Measurements from ENCODE around the gene SIM1. TPM values are rescaled to one million over a fixed set of nuclear protein-coding genes. Genes with fewer than 3 reads are reported as not detected.

The SIM1 gene
- total RNA-seq, 1 donor from 2014 or later = not detected

DNA sequence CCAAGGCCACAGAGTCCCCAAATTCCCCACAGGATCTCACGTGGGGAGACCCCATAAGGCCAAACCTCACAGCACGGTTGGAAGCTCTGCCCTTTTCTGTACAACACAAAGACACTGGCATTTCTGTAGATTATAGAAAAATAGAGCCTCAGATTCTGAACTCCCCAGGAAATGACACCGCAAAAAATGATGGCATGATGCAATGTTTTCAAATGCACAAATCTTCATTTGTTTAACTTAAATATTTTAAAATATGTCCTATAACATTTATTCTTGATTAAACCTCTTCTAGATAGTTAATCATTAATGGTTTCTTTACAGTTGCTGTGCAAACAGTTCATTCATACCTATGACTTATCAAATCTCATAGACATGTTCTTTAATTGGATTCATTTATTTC is 33.8 kb downstream of the SIM1 start:
- no peak for DNase-seq (ENCODE audit: low read depth in 2 of 2)

DNA sequence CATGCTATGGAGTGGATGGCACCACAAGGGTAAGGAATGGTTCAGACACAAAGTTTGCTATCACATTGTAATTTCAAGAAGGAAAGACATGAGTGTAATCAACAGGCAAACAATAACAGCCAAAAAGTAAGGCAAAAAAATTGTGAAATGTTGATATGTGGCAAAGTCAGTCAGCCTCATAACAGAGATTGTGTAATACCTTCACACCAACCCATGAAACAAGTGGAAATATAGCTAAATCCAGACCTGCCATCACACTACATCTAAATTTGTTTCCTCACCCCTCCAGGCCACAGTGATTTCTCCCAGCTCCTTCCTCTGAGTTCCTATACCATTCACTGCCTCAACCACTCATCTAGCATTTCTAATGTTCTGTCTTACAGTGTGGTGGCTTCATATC is 37.3 kb downstream of the SIM1 start:
- DNase-seq (ENCODE audit: low read depth in 2 of 2) = no peak

DNA sequence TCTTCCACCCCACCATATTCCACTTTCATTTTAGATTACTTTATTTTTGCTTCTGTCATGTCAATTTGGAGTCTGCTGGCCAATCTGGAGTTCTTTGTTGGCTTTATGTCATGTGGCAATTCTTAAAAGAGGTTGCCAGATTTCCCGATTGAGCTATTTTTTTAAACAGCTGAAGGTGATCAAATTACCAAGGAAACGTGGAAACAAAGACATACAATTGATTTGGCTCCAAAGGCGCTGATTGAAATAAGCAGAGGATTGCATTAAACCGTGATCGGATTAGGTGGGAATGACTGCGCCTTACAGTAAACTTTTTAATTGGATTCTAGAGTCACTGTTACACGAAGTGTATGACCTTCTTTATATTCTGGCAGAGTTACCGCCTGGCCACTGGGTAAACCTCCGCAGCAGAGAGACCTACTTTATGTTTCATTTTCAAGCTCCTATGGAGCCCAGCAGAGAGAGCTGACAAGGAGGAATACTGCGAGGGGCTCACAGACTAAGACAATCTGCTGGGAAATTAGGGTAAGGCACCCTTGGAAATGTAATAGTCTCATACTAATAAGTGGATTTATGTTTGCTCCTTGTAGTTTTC is 37.9 kb downstream of the SIM1 start:
- no peak for DNase-seq (ENCODE audit: low read depth in 2 of 2)

- no peak for DNase-seq (ENCODE audit: low read depth in 2 of 2)
These were observed 38.5 kb downstream of the SIM1 start for GRCh38 chr6:100426241-100426640.

DNA sequence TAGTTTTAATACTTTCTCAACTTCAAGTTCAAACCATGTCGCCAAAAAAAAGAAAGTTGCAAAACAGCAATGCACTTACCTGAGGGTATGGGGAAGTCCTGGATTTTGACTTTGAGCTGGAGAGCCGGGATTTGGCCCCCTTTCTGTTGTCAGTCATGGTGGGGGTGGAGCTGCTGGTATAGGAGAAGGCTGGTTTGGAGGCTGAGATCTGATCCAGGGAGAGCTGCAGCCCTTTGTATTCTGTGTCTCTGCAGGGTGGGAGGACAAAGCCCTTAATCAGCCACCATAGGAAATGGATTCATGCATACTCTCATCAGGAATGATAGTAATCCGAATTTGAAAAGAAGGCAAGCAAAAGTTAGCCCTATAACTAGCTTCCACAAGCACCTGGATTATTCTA is 44.0 kb downstream of the SIM1 start:
- DNase-seq (ENCODE audit: low read depth in 2 of 2) = no peak

DNA sequence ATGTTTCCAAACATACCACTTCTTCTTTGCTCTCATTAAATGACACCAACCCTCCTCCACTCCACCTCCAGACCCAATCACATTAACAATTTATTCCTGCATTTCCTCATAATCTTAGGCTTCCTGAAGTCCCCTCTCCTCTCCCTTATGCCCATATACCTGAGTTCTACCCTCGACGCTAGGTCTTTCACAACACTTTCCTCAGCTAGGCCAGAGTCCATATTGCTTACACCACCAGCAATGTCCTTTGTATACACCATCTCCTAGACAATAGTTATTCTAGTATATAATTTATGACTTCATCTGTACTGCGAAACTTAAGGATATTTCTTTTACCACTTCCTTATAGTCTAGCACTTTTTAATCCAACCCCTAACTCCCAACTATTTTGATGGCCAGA is 47.7 kb downstream of the SIM1 start:
- no peak for DNase-seq (ENCODE audit: low read depth in 2 of 2)

DNA sequence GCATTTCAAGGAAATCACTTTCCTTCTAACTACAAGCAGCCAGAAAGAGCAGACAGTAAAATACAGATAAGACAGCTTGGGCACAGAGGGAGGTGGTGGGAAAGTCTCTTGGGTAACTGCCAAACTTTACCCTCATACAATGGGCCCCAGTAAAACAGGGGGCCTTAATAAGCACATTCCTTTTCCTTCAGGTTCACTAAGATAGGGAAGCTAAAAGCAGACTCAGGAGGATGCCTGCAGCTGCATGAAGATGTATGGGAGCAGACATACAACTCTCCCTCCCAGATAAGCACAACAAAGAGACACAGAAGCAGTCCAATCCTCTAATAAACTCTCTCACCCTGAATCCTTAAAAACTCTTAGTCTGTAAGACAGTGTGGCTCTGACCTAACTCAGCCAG is 49.0 kb downstream of the SIM1 start:
- no peak for DNase-seq (ENCODE audit: low read depth in 2 of 2)

DNA sequence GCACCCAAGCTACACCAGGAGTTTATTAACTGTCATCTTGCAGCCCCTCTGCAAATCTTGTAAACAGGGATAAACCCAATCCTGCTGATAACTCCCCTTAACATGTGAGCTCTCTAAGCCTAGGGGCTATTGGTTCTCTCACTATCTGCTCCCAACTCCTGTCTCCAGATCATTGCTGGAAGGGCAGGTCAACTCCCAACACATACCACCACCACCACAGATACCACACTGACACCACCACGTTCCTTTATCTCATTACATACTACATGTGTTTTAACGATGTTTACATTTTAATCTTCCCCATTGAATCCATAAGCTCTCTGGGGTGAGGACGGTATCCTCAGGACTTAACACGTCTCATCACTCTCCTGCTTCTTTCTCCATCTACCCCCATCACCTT is 51.8 kb downstream of the SIM1 start:
- no peak for DNase-seq (ENCODE audit: low read depth in 2 of 2)

- no peak for DNase-seq (ENCODE audit: low read depth in 2 of 2)
These were observed 60.7 kb downstream of the SIM1 start for GRCh38 chr6:100404051-100404450.

GRCh38 chr6:100393493-100393892 is 71.2 kb downstream of the SIM1 start:
- DNase-seq (ENCODE audit: low read depth in 2 of 2) = no peak

DNA sequence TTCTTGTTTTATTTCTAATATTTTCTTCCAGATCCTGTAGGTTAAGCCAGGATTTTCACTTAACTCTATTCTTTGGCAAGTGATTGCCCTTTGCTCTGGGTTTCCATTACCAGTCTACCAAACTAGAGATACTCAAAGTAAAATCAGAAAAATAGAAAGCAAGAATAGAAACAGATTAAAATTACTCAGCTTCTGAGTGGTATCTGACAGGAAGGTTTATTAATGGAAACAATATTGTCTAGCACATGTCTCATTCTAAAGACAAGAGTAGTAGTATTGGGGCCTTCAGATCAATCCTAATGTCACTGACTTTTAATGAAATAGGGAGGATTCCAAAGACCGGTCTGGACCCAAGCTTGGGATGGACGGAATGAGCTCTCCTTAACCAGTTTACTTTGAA is 72.3 kb downstream of the SIM1 start:
- no peak for DNase-seq (ENCODE audit: low read depth in 2 of 2)

- no peak for DNase-seq (ENCODE audit: low read depth in 2 of 2)
These were observed 75.7 kb downstream of the SIM1 start for GRCh38 chr6:100388868-100389519.

- peak; percentile 10 to 90 for DNase-seq (ENCODE audit: low read depth in 2 of 2)
These were observed 81.9 kb downstream of the SIM1 start for GRCh38 chr6:100382767-100383195.

GRCh38 chr6:100382031-100382430 is 82.7 kb downstream of the SIM1 start:
- no peak for DNase-seq (ENCODE audit: low read depth in 2 of 2)

DNA sequence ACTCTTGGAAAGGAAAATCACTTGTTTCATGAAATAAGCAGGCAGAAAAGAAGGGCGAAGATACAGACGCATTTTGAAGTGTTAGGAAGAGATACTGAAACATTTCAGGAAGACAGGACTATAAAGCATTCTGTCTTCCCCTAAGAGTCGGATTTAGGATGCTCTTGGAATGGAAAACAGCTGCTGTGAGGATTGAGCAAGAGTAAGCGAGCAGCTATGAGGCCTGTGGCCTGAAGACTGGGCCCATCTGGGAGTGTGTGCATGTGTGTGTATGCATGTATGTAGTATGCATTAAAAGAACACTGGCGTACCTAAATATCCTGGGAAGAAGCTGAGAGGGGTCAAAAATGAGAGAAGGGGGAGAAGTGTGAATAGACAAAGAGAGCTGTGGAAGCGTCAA is 83.6 kb downstream of the SIM1 start:
- no peak for DNase-seq (ENCODE audit: low read depth in 2 of 2)

- no peak for DNase-seq (ENCODE audit: low read depth in 2 of 2)
These were observed 85.3 kb downstream of the SIM1 start for GRCh38 chr6:100379386-100379785.

GRCh38 chr6:100378576-100378975 is 86.1 kb downstream of the SIM1 start:
- no peak for DNase-seq (ENCODE audit: low read depth in 2 of 2)

GRCh38 chr6:100376103-100376502 is 88.6 kb downstream of the SIM1 start:
- DNase-seq (ENCODE audit: low read depth in 2 of 2) = no peak

DNA sequence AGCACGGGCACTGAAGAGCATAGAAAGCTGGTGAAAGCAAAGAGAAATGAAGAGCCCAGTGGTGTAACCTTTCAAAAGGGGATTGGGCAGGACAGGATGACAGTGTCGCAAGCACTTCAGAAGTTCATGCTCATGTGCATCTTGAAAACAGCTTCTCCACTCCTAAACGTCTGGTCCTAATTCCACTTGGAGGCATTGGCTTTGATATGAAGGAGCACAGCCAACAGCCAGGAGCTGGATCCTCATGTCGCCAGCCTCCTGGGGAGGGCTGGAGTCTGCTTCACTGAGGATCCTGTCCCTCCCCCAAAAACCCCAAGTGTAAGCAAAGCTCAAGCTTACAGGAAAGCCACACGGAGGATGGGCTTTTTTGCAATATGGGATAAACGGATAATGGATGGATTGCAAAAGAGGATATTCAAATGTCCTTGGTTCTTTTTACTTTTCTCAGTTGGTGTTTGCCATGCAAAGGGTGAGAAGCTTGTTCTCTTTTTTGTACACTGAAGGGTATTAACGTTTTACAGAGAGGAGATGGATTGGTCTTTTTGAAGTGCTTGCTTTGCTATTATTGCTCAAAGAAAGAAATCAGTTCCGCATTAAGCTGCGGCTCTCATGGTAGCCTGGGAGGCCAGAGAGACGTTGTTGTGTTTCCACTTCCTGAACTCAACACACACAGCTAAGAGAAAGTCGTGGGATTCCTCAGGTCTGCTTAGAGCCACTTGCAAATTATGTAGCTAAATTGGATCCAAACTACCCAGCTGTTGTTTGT is 92.2 kb downstream of the SIM1 start:
- no peak for DNase-seq (ENCODE audit: low read depth in 2 of 2)

DNA sequence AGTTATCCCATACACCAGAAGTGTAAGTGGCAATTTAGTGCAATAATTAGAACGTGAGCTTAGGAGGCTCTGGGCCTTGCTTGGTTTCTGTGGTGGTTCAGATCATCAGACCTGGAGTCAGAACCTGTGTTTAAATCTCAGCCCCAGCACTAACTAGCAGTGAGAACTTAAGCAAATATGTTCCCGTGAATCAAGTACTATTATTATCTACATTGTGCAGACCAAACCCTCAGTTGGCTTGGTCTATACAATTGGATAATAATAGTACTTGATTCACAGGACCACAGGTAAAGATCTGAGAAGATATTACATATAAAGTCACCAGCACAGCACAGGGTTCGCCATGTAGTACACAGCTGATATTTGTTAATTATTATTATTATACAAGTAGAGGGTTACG is 93.1 kb downstream of the SIM1 start:
- no peak for DNase-seq (ENCODE audit: low read depth in 2 of 2)

DNA sequence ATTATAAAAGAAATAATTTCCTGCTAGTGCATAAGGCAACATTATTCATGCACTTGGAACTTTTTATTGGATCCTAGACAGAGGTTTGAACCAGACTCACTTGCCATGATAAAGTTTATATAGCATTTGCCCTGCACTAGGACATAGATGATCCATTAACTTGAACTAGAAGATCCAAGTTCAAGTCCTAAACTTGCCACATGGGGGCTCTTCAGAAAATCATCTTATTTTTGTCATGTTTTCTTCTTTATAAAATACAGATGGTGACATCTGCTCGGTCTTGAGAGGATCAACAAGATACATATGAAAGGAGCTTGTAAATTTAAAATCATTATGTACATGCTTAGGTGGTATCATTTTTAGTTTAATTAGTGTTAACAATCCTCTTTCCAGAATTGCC is 94.5 kb downstream of the SIM1 start:
- DNase-seq (ENCODE audit: low read depth in 2 of 2) = peak in 1 of 2 donors; percentile 2

- peak in 1 of 2 donors; percentile 23 for DNase-seq (ENCODE audit: low read depth in 2 of 2)
These were observed 98.3 kb downstream of the SIM1 start for GRCh38 chr6:100366419-100366818.

DNA sequence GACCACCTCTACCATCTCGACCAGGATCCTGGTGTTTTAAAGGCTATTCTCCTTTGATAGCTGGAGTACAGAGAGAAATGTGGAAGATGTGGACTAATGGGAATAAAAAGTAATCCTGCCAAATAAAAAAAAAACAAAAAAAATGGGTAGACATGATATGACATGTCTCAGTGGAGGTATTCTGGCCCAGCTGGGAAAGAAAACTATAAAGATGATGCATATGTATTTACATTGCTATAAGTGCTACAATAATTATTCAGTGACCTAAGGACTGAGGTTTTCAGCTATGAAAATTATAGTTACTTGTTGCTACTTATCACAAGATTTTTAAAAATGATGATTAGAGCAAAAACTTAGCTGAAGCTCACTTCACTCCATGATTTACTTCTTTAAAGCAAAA is 101.1 kb downstream of the SIM1 start:
- no peak for DNase-seq (ENCODE audit: low read depth in 2 of 2)

Measured in lung microvascular endothelial cell (primary cell).